Measurements from ENCODE around the gene KRTAP10-5. TPM values are rescaled to one million over a fixed set of nuclear protein-coding genes. Genes with fewer than 3 reads are reported as not detected.
"Not testable (repeated sequence)": the region's sequence is repeated elsewhere in the genome, so short reads cannot be mapped to it uniquely, and the experiment has no call there.

KRTAP10-5 gene
- total and polyA plus RNA-seq, 9 donors, result not detected

DNA sequence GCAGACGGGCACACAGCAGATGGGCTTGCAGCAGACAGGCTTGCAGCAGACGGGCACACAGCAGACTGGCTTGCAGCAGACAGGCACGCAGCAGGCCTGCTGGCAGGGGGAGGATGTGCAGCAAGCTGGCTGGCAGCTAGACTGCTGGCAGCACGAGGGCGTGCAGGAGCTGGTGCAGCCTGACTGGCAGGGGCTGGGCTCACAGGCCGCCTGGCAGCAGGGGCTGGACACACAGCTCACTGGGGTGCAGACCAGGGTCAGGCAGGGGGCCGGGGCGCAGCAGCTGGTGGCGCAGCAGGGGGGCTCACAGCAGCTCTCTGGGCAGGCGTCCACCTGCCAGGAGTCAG, 22.1 kb downstream of the KRTAP10-5 start:
- 64% methylated on average over 4 of the region's 10 CpGs for WGBS (ENCODE audit: insufficient coverage)
- not testable (repeated sequence) for H3K27ac ChIP-seq (ENCODE audit: low read length); H3K4me3 ChIP-seq (ENCODE audit: low read length); H3K36me3 ChIP-seq (ENCODE audit: control insufficient read depth, insufficient read depth, low read length); H3K27me3 ChIP-seq (ENCODE audit: control insufficient read depth, insufficient read depth, low read length); H3K4me1 ChIP-seq (ENCODE audit: control insufficient read depth, insufficient read depth, low read length); DNase-seq; H3K9me3 ChIP-seq (replicated peaks; ENCODE audit: control insufficient read depth, low read depth, low read length)

DNA sequence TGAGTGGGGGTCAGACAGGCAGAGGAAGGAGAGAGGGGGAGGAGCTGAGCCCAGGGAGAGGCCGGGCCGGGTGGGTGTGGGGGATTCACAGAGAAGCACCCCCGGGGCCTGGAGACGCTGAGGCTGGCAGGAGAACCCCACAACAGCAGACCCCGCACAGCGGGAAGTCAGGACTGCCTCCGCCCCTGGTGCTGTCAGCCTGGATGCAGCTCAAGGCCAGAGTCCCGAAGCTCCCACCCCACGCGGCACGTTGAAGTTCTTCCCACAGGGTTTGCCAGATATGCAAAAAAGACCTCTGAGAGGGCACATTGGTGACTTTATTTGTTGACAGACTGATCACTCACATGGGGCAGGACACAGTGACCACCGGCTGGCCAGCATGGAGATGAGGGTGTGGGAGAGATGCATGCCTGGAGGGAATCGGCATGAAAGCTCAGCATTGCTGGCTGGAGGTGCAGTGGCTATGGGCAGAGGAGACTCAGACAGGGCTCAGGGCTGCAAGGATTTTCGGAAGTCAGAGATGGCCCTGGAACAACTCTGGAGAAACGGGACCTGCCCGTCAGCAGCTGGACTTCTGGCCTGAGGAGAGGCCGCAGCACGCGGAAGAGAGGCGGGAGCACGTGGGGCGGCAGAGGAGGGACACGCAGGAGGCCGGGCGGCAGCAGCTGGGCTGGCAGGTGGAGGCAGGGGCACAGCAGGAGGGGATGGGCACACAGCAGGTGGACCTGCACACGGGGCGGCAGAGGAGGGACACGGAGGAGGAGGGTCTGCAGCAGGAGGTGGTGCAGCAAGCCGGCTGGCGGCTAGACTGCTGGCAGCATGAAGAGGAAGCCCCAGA, 22.7 kb downstream of the KRTAP10-5 start:
- Histone ChIP-seq H3K4me3 (ENCODE audit: low read length) (no peak overlapping the region), H3K9me3 (replicated peaks; ENCODE audit: control insufficient read depth, low read depth, low read length) (no peaks in the 10 kb centered on the region), H3K27ac (ENCODE audit: low read length) (no peak overlapping the region), H3K27me3 (ENCODE audit: control insufficient read depth, insufficient read depth, low read length) (peaks cover 9% of the 10 kb centered on the region), H3K4me1 (ENCODE audit: control insufficient read depth, insufficient read depth, low read length) (peaks cover 3% of the 10 kb centered on the region), H3K36me3 (ENCODE audit: control insufficient read depth, insufficient read depth, low read length) (no peaks in the 10 kb centered on the region)
- WGBS (ENCODE audit: insufficient coverage), result 55% methylated on average over 25 of the region's 30 CpGs
- DNase-seq, result no peak

DNA sequence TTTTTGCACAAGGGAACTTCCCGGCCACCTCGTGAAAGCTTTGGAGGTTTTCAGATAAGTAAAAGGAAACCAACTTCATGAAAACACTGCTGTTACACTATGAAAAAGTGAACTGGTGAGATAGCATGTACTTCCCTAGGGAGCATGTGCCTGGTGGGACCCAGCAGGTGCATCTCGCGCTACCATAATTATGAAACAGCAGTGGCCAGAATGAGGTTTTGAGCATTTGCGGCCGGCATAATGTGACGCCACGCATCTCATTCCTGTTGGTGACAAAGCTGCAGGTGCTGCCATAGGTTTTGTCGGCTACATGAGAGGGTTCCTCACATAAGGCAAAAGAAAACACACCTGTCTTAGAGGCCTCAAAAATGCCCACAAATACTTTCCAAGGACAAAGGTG, 23.5 kb downstream of the KRTAP10-5 start:
- Histone ChIP-seq H3K9me3 (replicated peaks; ENCODE audit: control insufficient read depth, low read depth, low read length) (no peaks in the 10 kb centered on the region), H3K36me3 (ENCODE audit: control insufficient read depth, insufficient read depth, low read length) (no peaks in the 10 kb centered on the region), H3K4me1 (ENCODE audit: control insufficient read depth, insufficient read depth, low read length) (peaks cover 3% of the 10 kb centered on the region), H3K4me3 (ENCODE audit: low read length) (no peak overlapping the region), H3K27ac (ENCODE audit: low read length) (no peak overlapping the region), H3K27me3 (ENCODE audit: control insufficient read depth, insufficient read depth, low read length) (peaks cover 9% of the 10 kb centered on the region)
- 81% methylated on average over 7 of the region's 9 CpGs for WGBS (ENCODE audit: insufficient coverage)
- DNase-seq, result no peak

DNA sequence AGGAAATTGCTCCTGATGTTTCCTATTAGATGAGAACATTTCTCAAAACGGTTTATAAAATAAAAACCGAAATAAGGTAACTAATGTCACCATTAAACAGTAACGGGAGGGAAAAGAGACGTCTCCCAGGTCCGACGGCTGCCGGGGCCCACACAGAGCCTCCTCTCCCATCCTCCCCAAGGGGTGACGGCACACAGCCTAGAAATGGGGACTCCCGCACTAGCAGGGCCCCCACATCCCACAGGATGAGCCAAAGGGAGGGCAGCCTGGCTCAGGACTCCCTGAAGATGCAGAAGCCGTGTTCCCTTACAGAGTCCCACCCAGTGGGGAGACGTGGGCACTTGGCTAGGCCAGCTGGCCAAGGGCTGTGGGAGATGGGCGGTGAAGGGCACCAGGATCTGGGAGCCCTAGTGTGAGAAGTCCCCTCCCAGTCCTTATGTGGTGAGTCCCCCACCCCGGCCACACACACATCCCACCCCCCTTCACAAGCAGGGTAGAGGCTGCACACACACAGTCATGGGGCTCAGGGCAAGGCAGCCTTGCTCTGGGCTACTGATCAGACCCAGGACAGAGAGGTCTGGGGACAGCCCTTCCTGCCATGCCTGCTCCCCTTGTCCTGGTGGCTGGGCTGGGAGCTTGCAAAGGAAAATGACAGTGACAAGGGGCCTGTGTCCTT, 25.1 kb downstream of the KRTAP10-5 start:
- Histone ChIP-seq H3K36me3 (ENCODE audit: control insufficient read depth, insufficient read depth, low read length) (no peaks in the 10 kb centered on the region), H3K9me3 (replicated peaks; ENCODE audit: control insufficient read depth, low read depth, low read length) (no peaks in the 10 kb centered on the region), H3K27me3 (ENCODE audit: control insufficient read depth, insufficient read depth, low read length) (peaks cover 9% of the 10 kb centered on the region), H3K4me1 (ENCODE audit: control insufficient read depth, insufficient read depth, low read length) (peaks cover 3% of the 10 kb centered on the region), H3K27ac (ENCODE audit: low read length) (no peak overlapping the region), H3K4me3 (ENCODE audit: low read length) (no peak overlapping the region)
- DNase-seq, result no peak
- 55% methylated on average over 2 of the region's 13 CpGs for WGBS (ENCODE audit: insufficient coverage)

DNA sequence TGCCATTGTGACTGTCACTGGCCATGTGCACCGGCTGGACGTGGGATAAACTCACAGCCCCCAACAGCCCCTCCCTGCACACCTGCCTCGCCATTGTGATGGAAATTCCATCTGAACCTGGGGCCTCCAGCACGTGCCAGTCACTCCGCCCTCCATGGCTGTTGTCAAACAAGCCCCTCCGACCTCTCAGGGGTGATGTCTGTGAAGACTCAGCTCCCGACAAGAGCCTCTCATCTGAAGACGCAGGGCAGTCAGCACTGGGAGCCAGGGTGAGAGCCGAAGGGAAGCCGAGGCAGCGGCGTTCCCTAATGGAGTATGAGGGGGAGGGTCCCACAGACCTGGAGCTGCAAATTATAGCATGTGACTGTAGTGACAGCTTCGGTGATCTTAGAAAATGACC, 27.7 kb downstream of the KRTAP10-5 start:
- Histone ChIP-seq H3K9me3 (replicated peaks; ENCODE audit: control insufficient read depth, low read depth, low read length) (no peaks in the 10 kb centered on the region), H3K4me3 (ENCODE audit: low read length) (no peak overlapping the region), H3K4me1 (ENCODE audit: control insufficient read depth, insufficient read depth, low read length) (peaks cover 5% of the 10 kb centered on the region), H3K27me3 (ENCODE audit: control insufficient read depth, insufficient read depth, low read length) (peaks cover 12% of the 10 kb centered on the region), H3K36me3 (ENCODE audit: control insufficient read depth, insufficient read depth, low read length) (no peaks in the 10 kb centered on the region), H3K27ac (ENCODE audit: low read length) (no peak overlapping the region)
- DNase-seq, result no peak
- 67% methylated on average over 13 of the region's 13 CpGs for WGBS (ENCODE audit: insufficient coverage)

DNA sequence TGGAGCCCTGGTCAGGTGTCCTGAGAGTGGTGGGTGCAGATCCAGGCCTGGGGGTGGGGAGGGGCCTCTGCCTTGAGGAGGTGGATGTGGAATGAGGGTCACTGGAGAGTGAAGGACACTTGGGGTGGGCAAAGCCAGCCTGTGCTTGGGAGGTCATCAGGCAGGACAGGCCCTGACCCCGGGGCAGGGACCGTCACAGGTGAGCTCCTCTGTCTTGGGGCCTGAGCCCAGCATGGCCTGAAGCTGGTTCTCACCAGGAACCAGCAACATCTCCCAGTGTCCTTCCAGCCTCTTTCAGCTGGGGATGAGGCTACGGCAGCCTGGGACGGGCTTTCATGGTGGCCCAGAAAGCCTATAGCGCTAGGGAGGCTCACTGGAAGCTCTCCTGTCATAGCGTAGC, 28.3 kb downstream of the KRTAP10-5 start:
- Histone ChIP-seq H3K27ac (ENCODE audit: low read length) (no peak overlapping the region), H3K4me3 (ENCODE audit: low read length) (no peak overlapping the region), H3K9me3 (replicated peaks; ENCODE audit: control insufficient read depth, low read depth, low read length) (no peaks in the 10 kb centered on the region), H3K36me3 (ENCODE audit: control insufficient read depth, insufficient read depth, low read length) (no peaks in the 10 kb centered on the region), H3K27me3 (ENCODE audit: control insufficient read depth, insufficient read depth, low read length) (peaks cover 9% of the 10 kb centered on the region), H3K4me1 (ENCODE audit: control insufficient read depth, insufficient read depth, low read length) (peaks cover 2% of the 10 kb centered on the region)
- WGBS (ENCODE audit: insufficient coverage), result 78% methylated on average over 6 of the region's 6 CpGs
- no peak for DNase-seq

DNA sequence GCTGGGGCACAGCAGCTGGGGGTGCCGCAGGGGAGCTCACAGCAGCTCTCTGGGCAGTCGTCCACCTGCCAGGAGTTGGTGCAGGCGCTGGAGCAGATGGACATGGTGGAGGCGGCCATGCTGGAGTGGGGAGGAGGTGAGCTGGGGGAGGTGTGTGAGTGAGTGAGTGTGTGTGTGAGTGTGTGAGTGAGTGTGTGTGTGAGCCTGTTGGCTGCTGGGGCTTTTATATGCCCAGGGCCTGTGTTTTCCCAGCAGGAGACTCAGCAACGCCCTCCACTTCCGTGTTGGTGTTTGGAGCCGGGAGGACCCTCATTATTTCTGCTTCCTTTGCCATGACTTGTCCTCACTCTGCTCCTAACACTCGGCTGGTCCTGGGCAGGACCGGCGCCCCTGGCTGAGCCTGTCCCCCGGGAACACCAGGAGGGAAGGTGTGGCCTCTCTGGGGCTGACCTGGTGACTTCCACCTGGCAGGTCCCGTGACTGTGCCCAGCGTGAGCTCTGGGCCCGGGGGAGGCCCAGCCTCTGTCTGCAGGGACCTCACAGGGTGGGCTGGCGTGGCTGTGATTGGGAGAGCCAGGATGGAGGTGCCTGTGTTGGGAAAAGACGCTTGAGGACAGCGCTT, 29.0 kb downstream of the KRTAP10-5 start, which contains the start of gene KRTAP10-2:
Gene KRTAP10-2 (minus strand): TSS at position 166 of the 622 bp plus-strand sequence. CDS start 47 bp downstream, at position 119.
- WGBS (ENCODE audit: insufficient coverage), result 44% methylated on average over 9 of the region's 17 CpGs
- Histone ChIP-seq H3K27ac (ENCODE audit: low read length) (no peak within 1 kb of the TSS), H3K9me3 (replicated peaks; ENCODE audit: control insufficient read depth, low read depth, low read length) (no peaks in the 10 kb centered on the region), H3K27me3 (ENCODE audit: control insufficient read depth, insufficient read depth, low read length) (peaks cover 6% of the 10 kb centered on the region), H3K4me3 (ENCODE audit: low read length) (no peak within 1 kb of the TSS), H3K4me1 (ENCODE audit: control insufficient read depth, insufficient read depth, low read length) (peaks cover 2% of the 10 kb centered on the region), H3K36me3 (ENCODE audit: control insufficient read depth, insufficient read depth, low read length) (no peaks in the 10 kb centered on the region)
- no peak for DNase-seq

DNA sequence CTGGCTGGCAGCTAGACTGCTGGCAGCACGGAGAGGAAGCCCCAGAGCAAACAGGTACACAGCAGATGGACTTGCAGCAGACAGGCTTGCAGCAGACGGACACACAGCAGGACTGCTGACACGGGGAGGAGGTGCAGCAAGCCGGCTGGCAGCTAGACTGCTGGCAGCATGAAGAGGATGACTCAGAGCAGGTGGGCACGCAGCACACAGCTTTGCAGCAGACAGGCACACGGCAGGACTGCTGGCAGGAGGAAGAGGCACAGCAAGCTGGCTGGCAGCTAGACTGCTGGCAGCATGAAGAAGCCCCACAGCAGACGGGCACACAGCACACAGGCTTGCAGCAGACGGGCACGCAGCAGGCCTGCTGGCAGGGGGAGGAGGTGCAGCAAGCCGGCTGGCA, 29.6 kb downstream of the KRTAP10-5 start:
- peaks cover 6% of the 10 kb centered on the region for H3K27me3 ChIP-seq (ENCODE audit: control insufficient read depth, insufficient read depth, low read length)
- H3K9me3 ChIP-seq (replicated peaks; ENCODE audit: control insufficient read depth, low read depth, low read length), result no peaks in the 10 kb centered on the region
- H3K4me3 ChIP-seq (ENCODE audit: low read length), result no peak overlapping the region
- WGBS (ENCODE audit: insufficient coverage), result 58% methylated on average over 9 of the region's 10 CpGs
- H3K4me1 ChIP-seq (ENCODE audit: control insufficient read depth, insufficient read depth, low read length), result peaks cover 2% of the 10 kb centered on the region
- DNase-seq, result no peak
- no peaks in the 10 kb centered on the region for H3K36me3 ChIP-seq (ENCODE audit: control insufficient read depth, insufficient read depth, low read length)
- H3K27ac ChIP-seq (ENCODE audit: low read length), result no peak overlapping the region

DNA sequence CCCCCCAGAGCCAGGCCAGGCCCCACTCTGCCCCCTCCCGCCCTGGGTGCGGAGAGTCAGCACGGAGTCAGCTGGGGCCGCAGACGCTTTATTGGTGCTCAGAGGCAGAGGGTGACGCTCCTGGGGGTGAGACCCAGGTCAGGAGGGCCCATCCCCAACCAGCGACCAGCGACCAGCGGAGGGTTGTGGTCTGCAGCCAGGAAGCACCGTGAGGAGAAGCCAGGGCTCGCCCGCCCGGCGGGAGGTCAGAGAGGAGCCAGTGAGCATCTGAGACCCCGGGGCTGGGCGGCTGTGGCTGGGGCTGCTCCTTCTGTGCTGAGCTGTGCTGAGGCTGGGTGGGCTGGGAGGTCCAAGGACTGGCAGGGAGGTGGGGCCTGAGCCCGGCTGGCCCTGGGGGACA, 30.1 kb downstream of the KRTAP10-5 start:
- not testable (repeated sequence) for H3K4me3 ChIP-seq (ENCODE audit: low read length); H3K9me3 ChIP-seq (replicated peaks; ENCODE audit: control insufficient read depth, low read depth, low read length); H3K4me1 ChIP-seq (ENCODE audit: control insufficient read depth, insufficient read depth, low read length); H3K27ac ChIP-seq (ENCODE audit: low read length); DNase-seq; H3K27me3 ChIP-seq (ENCODE audit: control insufficient read depth, insufficient read depth, low read length); H3K36me3 ChIP-seq (ENCODE audit: control insufficient read depth, insufficient read depth, low read length)
- 23% methylated on average over 11 of the region's 17 CpGs for WGBS (ENCODE audit: insufficient coverage)

DNA sequence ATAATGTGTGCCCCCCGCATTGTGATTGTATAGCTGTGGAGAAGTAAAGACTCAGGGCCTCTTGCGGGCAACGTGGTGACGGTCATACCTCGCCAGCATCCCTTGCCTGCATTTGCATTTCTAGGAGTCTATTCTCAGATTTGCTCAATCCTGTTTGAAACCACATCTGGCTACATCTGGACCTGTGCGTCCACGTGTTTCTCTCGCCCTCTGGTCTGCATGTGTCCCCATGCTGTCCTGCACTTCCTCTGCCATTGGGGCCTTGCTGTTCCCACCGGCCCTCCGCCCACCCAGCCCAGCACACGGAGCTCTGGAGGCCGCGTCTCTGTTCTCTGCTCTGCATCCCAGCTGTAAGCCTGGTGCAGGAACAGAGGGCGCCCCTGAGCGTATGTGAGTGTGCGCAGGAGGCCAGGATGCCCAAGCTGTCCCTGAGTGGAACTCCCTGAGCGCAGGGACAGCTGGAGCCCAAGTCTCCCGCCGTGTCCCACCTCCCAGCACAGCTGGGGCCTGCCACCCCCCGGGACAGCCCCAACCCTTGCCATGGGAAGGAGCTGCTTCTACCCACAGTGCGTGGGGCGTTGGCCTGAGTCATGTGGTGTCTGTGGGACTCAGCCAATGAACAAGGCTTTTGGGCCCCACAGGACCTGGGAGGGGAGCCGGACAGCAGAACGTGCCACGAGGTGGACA, 30.7 kb downstream of the KRTAP10-5 start:
- no peaks in the 10 kb centered on the region for H3K9me3 ChIP-seq (replicated peaks; ENCODE audit: control insufficient read depth, low read depth, low read length)
- 45% methylated on average over 22 of the region's 25 CpGs for WGBS (ENCODE audit: insufficient coverage)
- peaks cover 6% of the 10 kb centered on the region for H3K27me3 ChIP-seq (ENCODE audit: control insufficient read depth, insufficient read depth, low read length)
- H3K4me3 ChIP-seq (ENCODE audit: low read length), result no peak overlapping the region
- H3K36me3 ChIP-seq (ENCODE audit: control insufficient read depth, insufficient read depth, low read length), result no peaks in the 10 kb centered on the region
- DNase-seq, result no peak
- no peak overlapping the region for H3K27ac ChIP-seq (ENCODE audit: low read length)
- H3K4me1 ChIP-seq (ENCODE audit: control insufficient read depth, insufficient read depth, low read length), result peaks cover 2% of the 10 kb centered on the region

All from muscle of leg (tissue), 11 donors.